ENCODE results near the gene RASL11B. TPM values are rescaled to one million over a fixed set of nuclear protein-coding genes. Genes with fewer than 3 reads are reported as not detected.

Gene RASL11B
- total RNA-seq, 1 donor from 2014 or later: 24.8 TPM

DNA sequence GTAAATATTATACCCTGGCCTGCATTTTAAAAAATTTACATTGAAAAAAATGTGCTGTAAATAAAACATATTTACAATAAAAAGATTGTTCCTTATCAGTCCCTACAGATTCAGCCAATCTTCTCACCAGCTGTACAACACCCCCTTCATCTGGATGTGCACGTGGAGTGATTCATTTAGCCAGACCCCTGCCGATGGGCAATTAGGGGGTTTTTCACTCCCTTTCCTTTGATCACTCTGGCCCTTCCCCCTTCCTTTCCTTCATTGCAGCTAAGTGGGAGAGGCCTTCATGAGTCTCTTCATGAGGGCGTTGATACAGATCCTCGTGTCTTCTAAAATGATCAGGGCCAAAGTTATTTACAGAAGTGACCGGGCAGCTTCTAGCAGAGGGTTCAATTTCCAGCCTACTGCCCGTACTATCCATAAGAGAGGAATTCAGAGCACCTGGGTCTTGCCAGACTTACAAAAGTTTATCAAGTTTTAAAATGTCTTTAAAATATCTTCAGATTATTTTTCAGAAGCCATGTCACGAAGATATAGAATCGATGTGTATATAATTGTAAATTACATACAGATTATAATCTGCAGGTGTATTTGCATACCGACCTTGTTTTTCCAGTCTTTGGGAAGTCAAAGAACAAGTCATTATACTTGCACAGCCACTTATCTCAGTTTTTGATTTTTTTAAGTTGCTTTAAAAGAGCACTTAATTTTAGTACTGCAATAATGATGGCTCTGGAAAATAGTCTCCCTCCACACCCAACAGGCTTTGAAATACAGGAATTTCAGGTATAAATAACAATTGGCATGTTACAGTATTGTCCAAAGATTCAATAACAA lies 21.4 kb upstream of the RASL11B start:
- H3K4me1 Mint-ChIP-seq (ENCODE audit: low read depth, unreplicated experiment): peaks cover 14% of the 10 kb centered on the region
- H3K9me3 Mint-ChIP-seq (ENCODE audit: unreplicated experiment): no peaks in the 10 kb centered on the region
- H3K27me3 Mint-ChIP-seq (ENCODE audit: unreplicated experiment): peaks cover 3% of the 10 kb centered on the region
- no peaks in the 10 kb centered on the region for H3K36me3 Mint-ChIP-seq (ENCODE audit: unreplicated experiment)
- TF ChIP-seq, protein P1, sequence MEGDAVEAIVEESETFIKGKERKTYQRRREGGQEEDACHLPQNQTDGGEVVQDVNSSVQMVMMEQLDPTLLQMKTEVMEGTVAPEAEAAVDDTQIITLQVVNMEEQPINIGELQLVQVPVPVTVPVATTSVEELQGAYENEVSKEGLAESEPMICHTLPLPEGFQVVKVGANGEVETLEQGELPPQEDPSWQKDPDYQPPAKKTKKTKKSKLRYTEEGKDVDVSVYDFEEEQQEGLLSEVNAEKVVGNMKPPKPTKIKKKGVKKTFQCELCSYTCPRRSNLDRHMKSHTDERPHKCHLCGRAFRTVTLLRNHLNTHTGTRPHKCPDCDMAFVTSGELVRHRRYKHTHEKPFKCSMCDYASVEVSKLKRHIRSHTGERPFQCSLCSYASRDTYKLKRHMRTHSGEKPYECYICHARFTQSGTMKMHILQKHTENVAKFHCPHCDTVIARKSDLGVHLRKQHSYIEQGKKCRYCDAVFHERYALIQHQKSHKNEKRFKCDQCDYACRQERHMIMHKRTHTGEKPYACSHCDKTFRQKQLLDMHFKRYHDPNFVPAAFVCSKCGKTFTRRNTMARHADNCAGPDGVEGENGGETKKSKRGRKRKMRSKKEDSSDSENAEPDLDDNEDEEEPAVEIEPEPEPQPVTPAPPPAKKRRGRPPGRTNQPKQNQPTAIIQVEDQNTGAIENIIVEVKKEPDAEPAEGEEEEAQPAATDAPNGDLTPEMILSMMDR (IDR thresholded peaks at IDR 0.05; ENCODE audit: partially characterized antibody, unreplicated experiment): no peak
- no peak for DNase-seq
- no peak overlapping the region for H3K27ac Mint-ChIP-seq (ENCODE audit: unreplicated experiment)
- no peak overlapping the region for H3K4me3 Mint-ChIP-seq (ENCODE audit: unreplicated experiment)

- DNase-seq: no peak
- no peaks in the 10 kb centered on the region for H3K27me3 Mint-ChIP-seq (ENCODE audit: unreplicated experiment)
- H3K4me1 Mint-ChIP-seq (ENCODE audit: low read depth, unreplicated experiment): peaks cover 14% of the 10 kb centered on the region
These were observed 20.2 kb upstream of the RASL11B start for GRCh38 chr4:52841682-52842456.

DNA sequence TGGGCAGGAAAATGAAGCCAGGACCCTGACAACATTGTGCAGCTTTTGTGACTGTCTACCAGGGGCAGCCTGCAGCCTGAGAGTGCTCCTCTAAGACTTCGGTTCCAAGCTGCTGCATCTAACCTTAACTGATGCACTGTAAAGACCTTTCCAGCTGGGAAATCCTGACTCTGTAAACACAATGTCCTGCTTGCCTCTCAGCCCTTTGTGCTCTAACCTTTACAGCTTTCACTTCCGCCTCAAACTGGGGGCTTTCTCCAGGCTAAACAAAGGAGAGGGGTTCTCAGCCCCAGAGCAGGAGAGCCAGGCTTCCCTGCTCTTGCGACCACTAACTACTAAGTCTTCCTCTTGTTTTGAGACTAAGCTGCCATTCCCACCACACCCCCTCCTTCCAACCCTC lies 19.3 kb upstream of the RASL11B start:
- TF ChIP-seq, protein P1 (IDR thresholded peaks at IDR 0.05; ENCODE audit: partially characterized antibody, unreplicated experiment): no peak
- no peaks in the 10 kb centered on the region for H3K36me3 Mint-ChIP-seq (ENCODE audit: unreplicated experiment)
- DNase-seq: no peak
- no peaks in the 10 kb centered on the region for H3K9me3 Mint-ChIP-seq (ENCODE audit: unreplicated experiment)
- H3K4me1 Mint-ChIP-seq (ENCODE audit: low read depth, unreplicated experiment): peaks cover 14% of the 10 kb centered on the region
- H3K27me3 Mint-ChIP-seq (ENCODE audit: unreplicated experiment): no peaks in the 10 kb centered on the region
- H3K4me3 Mint-ChIP-seq (ENCODE audit: unreplicated experiment): no peak overlapping the region
- H3K27ac Mint-ChIP-seq (ENCODE audit: unreplicated experiment): no peak overlapping the region

More at GRCh38 chr4:52841682-52842456, 20.2 kb upstream of the RASL11B start:
- Mint-ChIP-seq H3K27ac (ENCODE audit: unreplicated experiment) (no peak overlapping the region), H3K36me3 (ENCODE audit: unreplicated experiment) (no peaks in the 10 kb centered on the region), H3K4me3 (ENCODE audit: unreplicated experiment) (no peak overlapping the region), H3K9me3 (ENCODE audit: unreplicated experiment) (no peaks in the 10 kb centered on the region)
- TF ChIP-seq, protein P1 (IDR thresholded peaks at IDR 0.05; ENCODE audit: partially characterized antibody, unreplicated experiment): no peak

DNA sequence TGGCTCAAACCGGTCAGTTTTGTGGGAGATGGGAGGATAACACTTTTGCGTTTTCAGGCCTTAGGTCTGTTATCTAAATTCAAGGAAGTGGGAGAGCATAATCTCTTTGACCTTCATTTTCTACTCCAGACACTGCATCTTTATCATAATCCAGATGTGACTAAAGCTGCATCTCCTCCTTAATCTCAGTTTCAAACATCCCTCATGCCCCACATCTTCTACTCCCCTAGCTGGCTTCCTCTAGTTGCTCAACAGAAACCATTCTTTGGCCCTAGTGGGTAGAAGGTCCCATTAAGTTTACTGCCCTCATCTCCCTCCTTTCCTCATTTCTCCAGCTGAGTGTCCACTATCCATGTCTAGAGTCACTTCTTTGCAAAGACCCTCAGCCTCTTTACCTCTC lies 18.8 kb upstream of the RASL11B start:
- Mint-ChIP-seq H3K36me3 (ENCODE audit: unreplicated experiment) (no peaks in the 10 kb centered on the region), H3K9me3 (ENCODE audit: unreplicated experiment) (no peaks in the 10 kb centered on the region), H3K4me1 (ENCODE audit: low read depth, unreplicated experiment) (peaks cover 10% of the 10 kb centered on the region), H3K27ac (ENCODE audit: unreplicated experiment) (no peak overlapping the region), H3K27me3 (ENCODE audit: unreplicated experiment) (no peaks in the 10 kb centered on the region), H3K4me3 (ENCODE audit: unreplicated experiment) (no peak overlapping the region)
- TF ChIP-seq, protein P1 (IDR thresholded peaks at IDR 0.05; ENCODE audit: partially characterized antibody, unreplicated experiment): no peak
- DNase-seq: no peak

- Mint-ChIP-seq H3K4me3 (ENCODE audit: unreplicated experiment) (no peak overlapping the region), H3K9me3 (ENCODE audit: unreplicated experiment) (no peaks in the 10 kb centered on the region), H3K27me3 (ENCODE audit: unreplicated experiment) (no peaks in the 10 kb centered on the region), H3K27ac (ENCODE audit: unreplicated experiment) (no peak overlapping the region), H3K36me3 (ENCODE audit: unreplicated experiment) (no peaks in the 10 kb centered on the region), H3K4me1 (ENCODE audit: low read depth, unreplicated experiment) (peaks cover 7% of the 10 kb centered on the region)
- DNase-seq: no peak
- TF ChIP-seq, protein P1 (IDR thresholded peaks at IDR 0.05; ENCODE audit: partially characterized antibody, unreplicated experiment): no peak
These were observed 18.2 kb upstream of the RASL11B start for GRCh38 chr4:52843958-52844357.

Data from glutamatergic neuron (in vitro differentiated cells).